HCT116 (cell line): Measurements from ENCODE around the gene CLRN1.

Experiments used
- EGR1 ChIP-seq: IDR thresholded peaks from 2 replicates; pipeline ENCODE4 v1.6.1; 2012; ENCODE audit warnings: low read depth
- POLR2A ChIP-seq: IDR thresholded peaks from 2 replicates; pipeline ENCODE4 v1.7.0; 2011; ENCODE audit warnings: borderline replicate concordance; ENCODE audit not compliant: insufficient read depth, insufficient read length; ENCODE audit errors: extremely low read depth
- POLR2AphosphoS5 ChIP-seq: IDR thresholded peaks from 2 replicates; pipeline ENCODE4 v1.6.1; 2011; ENCODE audit warnings: mild to moderate bottlenecking, low read depth, low read length, moderate library complexity
- TF ChIP-seq, protein P1 (sequence below), 3 experiments: fragments of 200-600 bp in 1 of 3; sonication (generic) in 1 of 3; IDR thresholded peaks in 2 of 3; conservative IDR thresholded peaks in 1 of 3; 2 replicates each; pipeline ENCODE4 v1.5.1; 2012 to 2017; ENCODE audit warnings: low read depth in 2 of 3, low read length in 2 of 3, antibody characterized with exemption in 1 of 3, borderline replicate concordance in 1 of 3, control low read depth in 1 of 3, mild to moderate bottlenecking in 1 of 3, mixed read lengths in 1 of 3, mixed run types in 1 of 3, moderate library complexity in 1 of 3; ENCODE audit not compliant: insufficient read depth in 1 of 3

DNA sequence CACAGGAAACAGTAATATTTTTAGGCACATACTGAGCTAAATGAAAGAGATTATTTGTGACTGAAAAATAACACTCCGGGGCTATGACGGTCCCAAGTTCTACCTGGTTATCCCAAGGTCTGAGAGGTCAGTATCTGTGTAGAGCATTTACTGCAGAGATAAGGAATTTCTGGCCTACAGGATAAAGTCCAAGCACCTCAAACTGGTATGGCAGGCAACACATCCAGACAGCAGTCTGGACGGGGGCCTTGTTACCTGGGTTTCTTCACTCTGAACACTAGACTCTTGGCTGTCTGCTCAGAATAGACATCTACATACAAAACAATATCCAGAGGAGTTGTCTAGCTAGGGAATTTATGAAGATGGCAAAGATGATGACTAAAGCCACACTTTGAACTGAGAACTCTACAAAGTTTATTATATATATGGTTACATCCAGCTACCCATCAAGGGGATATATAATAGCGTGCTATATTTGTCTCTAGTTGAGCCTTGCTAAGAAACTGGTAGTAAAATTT, 42.0 kb upstream of the CLRN1 start:
- TF ChIP-seq POLR2A = no peak
- TF ChIP-seq EGR1 = no peak
- TF ChIP-seq POLR2AphosphoS5 = no peak
- TF ChIP-seq, protein P1, sequence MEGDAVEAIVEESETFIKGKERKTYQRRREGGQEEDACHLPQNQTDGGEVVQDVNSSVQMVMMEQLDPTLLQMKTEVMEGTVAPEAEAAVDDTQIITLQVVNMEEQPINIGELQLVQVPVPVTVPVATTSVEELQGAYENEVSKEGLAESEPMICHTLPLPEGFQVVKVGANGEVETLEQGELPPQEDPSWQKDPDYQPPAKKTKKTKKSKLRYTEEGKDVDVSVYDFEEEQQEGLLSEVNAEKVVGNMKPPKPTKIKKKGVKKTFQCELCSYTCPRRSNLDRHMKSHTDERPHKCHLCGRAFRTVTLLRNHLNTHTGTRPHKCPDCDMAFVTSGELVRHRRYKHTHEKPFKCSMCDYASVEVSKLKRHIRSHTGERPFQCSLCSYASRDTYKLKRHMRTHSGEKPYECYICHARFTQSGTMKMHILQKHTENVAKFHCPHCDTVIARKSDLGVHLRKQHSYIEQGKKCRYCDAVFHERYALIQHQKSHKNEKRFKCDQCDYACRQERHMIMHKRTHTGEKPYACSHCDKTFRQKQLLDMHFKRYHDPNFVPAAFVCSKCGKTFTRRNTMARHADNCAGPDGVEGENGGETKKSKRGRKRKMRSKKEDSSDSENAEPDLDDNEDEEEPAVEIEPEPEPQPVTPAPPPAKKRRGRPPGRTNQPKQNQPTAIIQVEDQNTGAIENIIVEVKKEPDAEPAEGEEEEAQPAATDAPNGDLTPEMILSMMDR (IDR thresholded peaks at IDR 0.05 in 2 of 3, conservative IDR thresholded peaks at IDR 0.05 in 1 of 3; ENCODE audit: borderline replicate concordance in 1 of 3, insufficient read depth in 1 of 3, low read depth in 2 of 3, low read length in 2 of 3) = no peak
